Bronchial epithelial cell (primary cell): ENCODE data around the gene LGALS7. TPM values are rescaled to one million over a fixed set of nuclear protein-coding genes. Genes with fewer than 3 reads are reported as not detected.
A peak's percentile ranks its signal among the peaks of the same experiment; 100 is the strongest.
"Not testable (repeated sequence)": the region's sequence is repeated elsewhere in the genome, so short reads cannot be mapped to it uniquely, and the experiment has no call there.

ENCODE experiments used
- DNase-seq: peaks from one replicate; pipeline ENCODE4 v3.0.0-alpha.2; 2010; ENCODE audit warnings: low read depth
- FAIRE-seq: peaks from 2 replicates; lab custom pipeline; 2011; peaks lifted over from hg19 to GRCh38; lab: Jason Lieb, UNC
- H3K27me3 ChIP-seq: 2 replicates; pipeline ENCODE4 v1.5.1; 2011; ENCODE audit warnings: low read length; ENCODE audit not compliant: control insufficient read depth, insufficient read depth
- H3K36me3 ChIP-seq: 2 replicates; pipeline ENCODE4 v1.5.1; 2011; ENCODE audit warnings: low read length; ENCODE audit not compliant: control insufficient read depth, insufficient read depth
- H3K4me3 ChIP-seq: 2 replicates; pipeline ENCODE4 v1.5.1; 2011; ENCODE audit warnings: mild to moderate bottlenecking, low read depth, low read length, control low read depth
- CTCF ChIP-seq: IDR thresholded peaks from 2 replicates; pipeline ENCODE4 v1.5.1; 2011; ENCODE audit warnings: mild to moderate bottlenecking, moderate library complexity, low read length, control low read depth, inconsistent platforms; ENCODE audit not compliant: insufficient read depth, severe bottlenecking
- total RNA-seq: library from RNA; depleted of rRNA; stranded (reverse); fragments of >200 nt; gene quantifications from 2 replicates; pipeline ENCODE4 v1.2.1, GENCODE V29; 2014

LGALS7 gene
- total RNA-seq, result 11.3 and 406 TPM in 2 replicates

- Histone ChIP-seq H3K36me3 (no peaks in the 10 kb centered on the region), H3K27me3 (no peaks in the 10 kb centered on the region), H3K4me3 (no peak within 1 kb of the TSS)
- TF ChIP-seq CTCF, result no peak
- DNase-seq (no peak), FAIRE-seq (no peak)
Measured at GRCh38 chr19:38773469-38774177, at the start of gene LGALS7. TSS of gene LGALS7 (minus strand) at chr19:38773517. CDS start at chr19:38773492, 25 bp downstream.

- H3K4me3 ChIP-seq, DNase-seq, H3K36me3 ChIP-seq, FAIRE-seq, H3K27me3 ChIP-seq: not testable (repeated sequence)
Measured at GRCh38 chr19:38821230-38821825, 48.0 kb upstream of the LGALS7 start.

- Histone ChIP-seq H3K27me3 (no peaks in the 10 kb centered on the region), H3K36me3 (peaks cover 7% of the 10 kb centered on the region), H3K4me3 (no peak overlapping the region)
- FAIRE-seq, result no peak
- TF ChIP-seq CTCF, result no peak
- DNase-seq, result no peak
Measured at GRCh38 chr19:38819231-38819920, 46.1 kb upstream of the LGALS7 start.

- FAIRE-seq (peak; percentile 79), DNase-seq (no peak)
- H3K4me3 ChIP-seq, result no peak overlapping the region
- TF ChIP-seq CTCF, result no peak
- no peaks in the 10 kb centered on the region for H3K27me3 ChIP-seq
- H3K36me3 ChIP-seq, result peaks cover 7% of the 10 kb centered on the region
Measured at GRCh38 chr19:38817081-38817480, 43.8 kb upstream of the LGALS7 start.

- Histone ChIP-seq H3K4me3 (no peak overlapping the region), H3K27me3 (no peaks in the 10 kb centered on the region), H3K36me3 (peaks cover 7% of the 10 kb centered on the region)
- DNase-seq, result no peak
- no peak for TF ChIP-seq CTCF
- FAIRE-seq, result no peak
Measured at GRCh38 chr19:38816131-38816750, 42.9 kb upstream of the LGALS7 start.
